GM12878 (cell line): ENCODE results near the gene ANXA9. TPM values are rescaled to one million over a fixed set of nuclear protein-coding genes. Genes with fewer than 3 reads are reported as not detected.

ENCODE experiments used
- ASH2L ChIP-seq: fragments of 300-600, 200-600 bp; sonication (generic); IDR thresholded peaks from 2 replicates; pipeline ENCODE4 v1.6.1; 2017; ENCODE audit warnings: low read depth, mild to moderate bottlenecking, borderline replicate concordance
- ATF3 ChIP-seq: IDR thresholded peaks from 2 replicates; pipeline ENCODE4 v1.6.1; 2011; ENCODE audit warnings: low read depth, mild to moderate bottlenecking, low read length, moderate library complexity, borderline replicate concordance; ENCODE audit errors: extremely low read depth
- BHLHE40 ChIP-seq, 2 experiments: fragments of 450-650 bp in 1 of 2; IDR thresholded peaks; 2 replicates each; pipeline ENCODE4 v1.6.1; 2011 to 2017; ENCODE audit warnings: low read depth in 2 of 2, borderline replicate concordance in 1 of 2, improper control_type of control experiment in 1 of 2, low read length in 1 of 2, mild to moderate bottlenecking in 1 of 2
- CBX5 ChIP-seq: sonication (generic); IDR thresholded peaks from 2 replicates; pipeline ENCODE4 v1.6.1; 2016; ENCODE audit warnings: low read depth, moderate library complexity, mild to moderate bottlenecking, inconsistent platforms
- CHD2 ChIP-seq: IDR thresholded peaks from 2 replicates; pipeline ENCODE4 v1.6.1; 2011; ENCODE audit warnings: low read depth, low read length, improper control_type of control experiment, borderline replicate concordance
- CREB1 ChIP-seq: IDR thresholded peaks from 2 replicates; pipeline ENCODE4 v1.6.1; 2012; ENCODE audit warnings: low read depth, mild to moderate bottlenecking, inconsistent platforms
- DPF2 ChIP-seq: fragments of 450-650 bp; IDR thresholded peaks from 2 replicates; pipeline ENCODE4 v1.6.1; 2017; ENCODE audit warnings: mild to moderate bottlenecking
- EED ChIP-seq: sonication (generic); IDR thresholded peaks from 2 replicates; pipeline ENCODE4 v1.6.1; 2016; ENCODE audit warnings: antibody characterized with exemption, low read depth
- EGR1 ChIP-seq, 2 experiments: IDR thresholded peaks; 1 replicate in 1 of 2; 2 replicates in 1 of 2; pipeline ENCODE4 v1.6.1; 2011 to 2012; ENCODE audit warnings: low read depth in 2 of 2, low read length in 2 of 2, borderline replicate concordance in 1 of 2, mild to moderate bottlenecking in 1 of 2, moderate library complexity in 1 of 2
- EP300 ChIP-seq, 2 experiments: fragments of 150-350 bp in 1 of 2; IDR thresholded peaks; 2 replicates each; pipeline ENCODE4 v1.6.1; 2011 to 2012; ENCODE audit warnings: low read depth in 2 of 2, low read length in 2 of 2, borderline replicate concordance in 1 of 2, improper control_type of control experiment in 1 of 2, inconsistent platforms in 1 of 2; ENCODE audit not compliant: control insufficient read depth in 1 of 2
- HDGF ChIP-seq: fragments of 450-650 bp; IDR thresholded peaks from 2 replicates; pipeline ENCODE4 v1.6.1; 2016; ENCODE audit warnings: antibody characterized with exemption
- LARP7 ChIP-seq: fragments of 450-650 bp; IDR thresholded peaks from 2 replicates; pipeline ENCODE4 v1.6.1; 2017; ENCODE audit warnings: mild to moderate bottlenecking
- NBN ChIP-seq: fragments of 450-650 bp; IDR thresholded peaks from 2 replicates; pipeline ENCODE4 v1.6.1; 2016
- NFYB ChIP-seq: IDR thresholded peaks from 2 replicates; pipeline ENCODE4 v1.6.1; 2011; ENCODE audit warnings: low read depth, mild to moderate bottlenecking, low read length, improper control_type of control experiment, moderate library complexity; ENCODE audit not compliant: insufficient read depth
- NKRF ChIP-seq: fragments of 450-650 bp; conservative IDR thresholded peaks from 2 replicates; pipeline ENCODE4 v1.6.1; 2017; ENCODE audit warnings: mild to moderate bottlenecking, moderate library complexity
- POLR2A ChIP-seq: IDR thresholded peaks from 2 replicates; pipeline ENCODE4 v1.6.1; 2011; ENCODE audit warnings: low read depth, mild to moderate bottlenecking, low read length
- SP1 ChIP-seq: IDR thresholded peaks from one replicate; pipeline ENCODE4 v1.6.1; 2011; ENCODE audit warnings: low read depth, low read length
- USF1 ChIP-seq: IDR thresholded peaks from 2 replicates; pipeline ENCODE4 v1.6.1; 2011; ENCODE audit warnings: borderline replicate concordance, low read depth, mild to moderate bottlenecking, moderate library complexity, mixed read lengths, low read length; ENCODE audit not compliant: insufficient read depth; ENCODE audit errors: extremely low read length
- USF2 ChIP-seq: IDR thresholded peaks from 2 replicates; pipeline ENCODE4 v1.6.1; 2011; ENCODE audit warnings: low read depth, low read length, improper control_type of control experiment, borderline replicate concordance
- ZBTB4 ChIP-seq: fragments of 450-650 bp; formaldehyde crosslinking; IDR thresholded peaks from 2 replicates; pipeline ENCODE4 v1.4.0; 2022; ENCODE audit warnings: mild to moderate bottlenecking, moderate library complexity
- ZNF24 ChIP-seq: fragments of 450-650 bp; IDR thresholded peaks from 2 replicates; pipeline ENCODE4 v1.6.1; 2017; ENCODE audit warnings: antibody characterized with exemption, mild to moderate bottlenecking
- polyA plus RNA-seq, 11 experiments: library from polyadenylated mRNA; depleted of rRNA in 4 of 11; unstranded in 6 of 11; stranded (reverse) in 5 of 11; fragments of >200 nt; fragmentation: Nextera tagmentation in 4 of 11; fragmentation: Illumina TruSeq in 1 of 11; extraction: Ambion mirVana in 4 of 11; extraction: Trizol in 1 of 11; gene quantifications; 1 replicate in 1 of 11; 2 replicates in 10 of 11; pipeline versions ENCODE4 v1.2.1 to v1.2.3, GENCODE V29; 2011 to 2016; ENCODE audit warnings: inconsistent platforms in 2 of 11, missing spikeins in 2 of 11, low read depth in 1 of 11
- total RNA-seq, 4 experiments: library from RNA; depleted of rRNA in 3 of 4; stranded (reverse); fragments of >200 nt in 3 of 4; fragmentation: Illumina TruSeq in 1 of 4; extraction: Trizol in 1 of 4; gene quantifications; 2 replicates each; pipeline versions ENCODE4 v1.2.1 to v1.2.3, GENCODE V29; 2013 to 2021

ANXA9 gene
- total and polyA plus RNA-seq, 10 of the 15 experiments (the other 5 are each of a cell fraction or from before 2014, with no cell fraction given) = 0.04 to 0.43 (median 0.18) TPM; not detected in 4

GRCh38 chr1:151008244-151009205 is 26.4 kb downstream of the ANXA9 start, which contains the start of gene PRUNE1 (continued):
- TF ChIP-seq EGR1 (IDR thresholded peaks at IDR 0.05; ENCODE audit: borderline replicate concordance in 1 of 2, low read depth in 2 of 2, low read length in 2 of 2) (peak in 1 of 2 experiments; percentile 36; a peak in 2 of 3 replicates), CREB1 (peak; percentile 91), EED (peak; percentile 9; the same call in 1 of the 2 replicates), SP1 (peak; percentile 89), DPF2 (no peak), USF2 (no peak), BHLHE40 (IDR thresholded peaks at IDR 0.05; ENCODE audit: borderline replicate concordance in 1 of 2, low read depth in 2 of 2, low read length in 1 of 2) (peak in 1 of 2 experiments; percentile 5; a peak in 1 of 4 replicates), NKRF (peak; percentile 30; the same call in 1 of the 2 replicates), ZNF24 (0 out of 2 replicates have a peak, but pooled peaks have one; percentile 3), POLR2A (peak; percentile 75), HDGF (peak; percentile 90), EP300 (IDR thresholded peaks at IDR 0.05; ENCODE audit: borderline replicate concordance in 1 of 2, control insufficient read depth in 1 of 2, low read depth in 2 of 2, low read length in 2 of 2) (no peak), ASH2L (no peak), USF1 (no peak), NBN (peak; percentile 89), NFYB (no peak), ZBTB4 (CRISPR knock-in tag) (no peak), CHD2 (peak; percentile 72; the same call in 1 of the 2 replicates), ATF3 (no peak), CBX5 (no peak), LARP7 (peak; percentile 52; the same call in 1 of the 2 replicates)
